ENCODE data around the gene TRPM4.
"Not testable (repeated sequence)": the region's sequence is repeated elsewhere in the genome, so short reads cannot be mapped to it uniquely, and the experiment has no call there.

TRPM4 gene

GRCh38 chr19:49222528-49222927, 64.9 kb downstream of the TRPM4 start:
- H2AFZ ChIP-seq (ENCODE audit: insufficient read depth, low read length, poor library complexity), result no peak overlapping the region
- no peak overlapping the region for H2BK12ac ChIP-seq (ENCODE audit: low read length)
- no peak overlapping the region for H3K4ac ChIP-seq (ENCODE audit: low read depth, low read length)
- H3K27ac ChIP-seq (ENCODE audit: low read depth, low read length), result no peak overlapping the region
- H3K18ac ChIP-seq (ENCODE audit: low read length), result no peak overlapping the region
- H2AK5ac ChIP-seq (ENCODE audit: low read length), result no peak overlapping the region
- no peak overlapping the region for H3K9ac ChIP-seq (ENCODE audit: low read length)
- no peak overlapping the region for H2BK5ac ChIP-seq (ENCODE audit: low read depth, low read length, poor library complexity)
- no peak overlapping the region for H3K23ac ChIP-seq (ENCODE audit: low read length)
- no peak overlapping the region for H2BK120ac ChIP-seq (ENCODE audit: insufficient read depth, low read length, poor library complexity)
- no peaks in the 10 kb centered on the region for H3K79me1 ChIP-seq (ENCODE audit: low read length)
- no peaks in the 10 kb centered on the region for H3K27me3 ChIP-seq (ENCODE audit: insufficient read depth, low read length)
- H3K4me3 ChIP-seq (ENCODE audit: low read depth, low read length), result no peak overlapping the region
- H3K4me1 ChIP-seq (ENCODE audit: control insufficient read depth in 1 of 2, insufficient read depth in 2 of 2, low read length in 2 of 2), result peaks cover 0 to 3% of the 10 kb centered on the region in 2 experiments
- H3K14ac ChIP-seq (ENCODE audit: low read length), result no peak overlapping the region
- no peaks in the 10 kb centered on the region for H3K79me2 ChIP-seq (ENCODE audit: control insufficient read depth, insufficient read depth, low read length, poor library complexity)
- H3K9me3 ChIP-seq (ENCODE audit: insufficient read depth, low read depth, low read length), result no peaks in the 10 kb centered on the region
- H4K8ac ChIP-seq (ENCODE audit: low read depth, low read length), result no peak overlapping the region
- no peak for DNase-seq
- no peak overlapping the region for H4K91ac ChIP-seq (ENCODE audit: low read depth, low read length)
- WGBS (ENCODE audit: extremely low coverage, insufficient coverage, insufficient read length), result no CpG with 5 or more reads among the region's 4 CpGs
- H3K4me2 ChIP-seq (ENCODE audit: low read length), result no peak overlapping the region
- H4K12ac ChIP-seq (ENCODE audit: low read depth, low read length), result no peak overlapping the region
- no peaks in the 10 kb centered on the region for H3K36me3 ChIP-seq (ENCODE audit: control insufficient read depth in 1 of 2, insufficient read depth in 2 of 2, low read length in 2 of 2)

- no peak overlapping the region for H3K18ac ChIP-seq (ENCODE audit: low read length)
- no peak overlapping the region for H4K12ac ChIP-seq (ENCODE audit: low read depth, low read length)
- no peaks in the 10 kb centered on the region for H3K36me3 ChIP-seq (ENCODE audit: control insufficient read depth in 1 of 2, insufficient read depth in 2 of 2, low read length in 2 of 2)
- H4K8ac ChIP-seq (ENCODE audit: low read depth, low read length), result no peak overlapping the region
- H2AK5ac ChIP-seq (ENCODE audit: low read length), result no peak overlapping the region
- no peak overlapping the region for H3K23ac ChIP-seq (ENCODE audit: low read length)
- no peak overlapping the region for H3K4me3 ChIP-seq (ENCODE audit: low read depth, low read length)
- H3K27ac ChIP-seq (ENCODE audit: low read depth, low read length), result no peak overlapping the region
- peaks cover 0 to 3% of the 10 kb centered on the region in 2 experiments for H3K4me1 ChIP-seq (ENCODE audit: control insufficient read depth in 1 of 2, insufficient read depth in 2 of 2, low read length in 2 of 2)
- no peaks in the 10 kb centered on the region for H3K27me3 ChIP-seq (ENCODE audit: insufficient read depth, low read length)
- no peak overlapping the region for H2BK120ac ChIP-seq (ENCODE audit: insufficient read depth, low read length, poor library complexity)
- H2AFZ ChIP-seq (ENCODE audit: insufficient read depth, low read length, poor library complexity), result no peak overlapping the region
- no peak for DNase-seq
- no CpG with 5 or more reads among the region's 9 CpGs for WGBS (ENCODE audit: extremely low coverage, insufficient coverage, insufficient read length)
- H3K9ac ChIP-seq (ENCODE audit: low read length), result no peak overlapping the region
- H2BK12ac ChIP-seq (ENCODE audit: low read length), result no peak overlapping the region
- no peak overlapping the region for H3K14ac ChIP-seq (ENCODE audit: low read length)
- no peak overlapping the region for H2BK5ac ChIP-seq (ENCODE audit: low read depth, low read length, poor library complexity)
- no peaks in the 10 kb centered on the region for H3K79me2 ChIP-seq (ENCODE audit: control insufficient read depth, insufficient read depth, low read length, poor library complexity)
- no peaks in the 10 kb centered on the region for H3K79me1 ChIP-seq (ENCODE audit: low read length)
- H4K91ac ChIP-seq (ENCODE audit: low read depth, low read length), result no peak overlapping the region
- H3K4me2 ChIP-seq (ENCODE audit: low read length), result no peak overlapping the region
- H3K4ac ChIP-seq (ENCODE audit: low read depth, low read length), result no peak overlapping the region
- H3K9me3 ChIP-seq (ENCODE audit: insufficient read depth, low read depth, low read length), result no peaks in the 10 kb centered on the region
These were observed 65.9 kb downstream of the TRPM4 start for GRCh38 chr19:49223472-49223871.

- not testable (repeated sequence) for H2AK5ac ChIP-seq (ENCODE audit: low read length); H3K14ac ChIP-seq (ENCODE audit: low read length); H3K9me3 ChIP-seq (ENCODE audit: insufficient read depth, low read depth, low read length); H2BK12ac ChIP-seq (ENCODE audit: low read length); H3K18ac ChIP-seq (ENCODE audit: low read length); H4K12ac ChIP-seq (ENCODE audit: low read depth, low read length); DNase-seq; H3K4ac ChIP-seq (ENCODE audit: low read depth, low read length); H2BK120ac ChIP-seq (ENCODE audit: insufficient read depth, low read length, poor library complexity); H3K27me3 ChIP-seq (ENCODE audit: insufficient read depth, low read length); H3K4me1 ChIP-seq (ENCODE audit: control insufficient read depth in 1 of 2, insufficient read depth in 2 of 2, low read length in 2 of 2); H3K4me2 ChIP-seq (ENCODE audit: low read length); H3K23ac ChIP-seq (ENCODE audit: low read length); H4K8ac ChIP-seq (ENCODE audit: low read depth, low read length); H3K79me1 ChIP-seq (ENCODE audit: low read length); H3K4me3 ChIP-seq (ENCODE audit: low read depth, low read length); H2BK5ac ChIP-seq (ENCODE audit: low read depth, low read length, poor library complexity); H2AFZ ChIP-seq (ENCODE audit: insufficient read depth, low read length, poor library complexity); H4K91ac ChIP-seq (ENCODE audit: low read depth, low read length); H3K36me3 ChIP-seq (ENCODE audit: control insufficient read depth in 1 of 2, insufficient read depth in 2 of 2, low read length in 2 of 2); H3K27ac ChIP-seq (ENCODE audit: low read depth, low read length); H3K79me2 ChIP-seq (ENCODE audit: control insufficient read depth, insufficient read depth, low read length, poor library complexity); H3K9ac ChIP-seq (ENCODE audit: low read length)
- no CpG with 5 or more reads among the region's 11 CpGs for WGBS (ENCODE audit: extremely low coverage, insufficient coverage, insufficient read length)
These were observed 66.8 kb downstream of the TRPM4 start for GRCh38 chr19:49224441-49224840.

DNA sequence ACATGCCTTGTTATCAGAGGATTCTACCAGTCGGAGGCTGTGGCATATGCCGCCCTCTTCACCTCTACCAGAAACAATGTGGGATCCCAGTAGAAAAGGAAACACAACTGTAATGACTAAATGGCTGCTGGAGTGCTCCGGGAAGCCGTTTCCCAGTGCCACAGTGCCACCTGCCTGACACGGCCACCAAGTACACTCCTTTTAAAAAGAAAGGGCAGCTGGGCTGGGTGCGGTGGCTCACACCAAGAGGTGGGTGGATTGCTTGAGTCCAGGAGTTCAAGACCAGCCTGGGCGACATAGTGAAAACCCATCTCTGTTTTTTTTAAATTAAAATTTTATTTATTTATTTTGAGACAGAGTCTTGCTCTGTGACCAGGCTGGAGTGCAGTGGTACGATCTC, 67.3 kb downstream of the TRPM4 start:
- H3K18ac ChIP-seq (ENCODE audit: low read length), result no peak overlapping the region
- no peaks in the 10 kb centered on the region for H3K9me3 ChIP-seq (ENCODE audit: insufficient read depth, low read depth, low read length)
- H3K9ac ChIP-seq (ENCODE audit: low read length), result no peak overlapping the region
- no peak overlapping the region for H4K8ac ChIP-seq (ENCODE audit: low read depth, low read length)
- no peaks in the 10 kb centered on the region for H3K36me3 ChIP-seq (ENCODE audit: control insufficient read depth in 1 of 2, insufficient read depth in 2 of 2, low read length in 2 of 2)
- H4K12ac ChIP-seq (ENCODE audit: low read depth, low read length), result no peak overlapping the region
- H3K4me2 ChIP-seq (ENCODE audit: low read length), result no peak overlapping the region
- WGBS (ENCODE audit: extremely low coverage, insufficient coverage, insufficient read length), result no CpG with 5 or more reads among the region's 8 CpGs
- H3K4ac ChIP-seq (ENCODE audit: low read depth, low read length), result no peak overlapping the region
- peak; percentile 19 to 47 for DNase-seq
- H2BK5ac ChIP-seq (ENCODE audit: low read depth, low read length, poor library complexity), result no peak overlapping the region
- no peak overlapping the region for H3K27ac ChIP-seq (ENCODE audit: low read depth, low read length)
- no peak overlapping the region for H3K14ac ChIP-seq (ENCODE audit: low read length)
- H3K23ac ChIP-seq (ENCODE audit: low read length), result no peak overlapping the region
- no peak overlapping the region for H4K91ac ChIP-seq (ENCODE audit: low read depth, low read length)
- H2AK5ac ChIP-seq (ENCODE audit: low read length), result no peak overlapping the region
- H3K79me1 ChIP-seq (ENCODE audit: low read length), result no peaks in the 10 kb centered on the region
- H2AFZ ChIP-seq (ENCODE audit: insufficient read depth, low read length, poor library complexity), result no peak overlapping the region
- H3K4me1 ChIP-seq (ENCODE audit: control insufficient read depth in 1 of 2, insufficient read depth in 2 of 2, low read length in 2 of 2), result peaks cover 0 to 3% of the 10 kb centered on the region in 2 experiments
- H2BK12ac ChIP-seq (ENCODE audit: low read length), result no peak overlapping the region
- H3K4me3 ChIP-seq (ENCODE audit: low read depth, low read length), result no peak overlapping the region
- H3K79me2 ChIP-seq (ENCODE audit: control insufficient read depth, insufficient read depth, low read length, poor library complexity), result no peaks in the 10 kb centered on the region
- no peaks in the 10 kb centered on the region for H3K27me3 ChIP-seq (ENCODE audit: insufficient read depth, low read length)
- H2BK120ac ChIP-seq (ENCODE audit: insufficient read depth, low read length, poor library complexity), result no peak overlapping the region

All from trophoblast cell (in vitro differentiated cells and primary cell).